GM21737 (cell line): Measurements from ENCODE around the gene AQP1.

Experiments used
- ATAC-seq: cut with Tn5 transposase; IDR thresholded peaks from one replicate; pipeline ENCODE4 v1.9.1; 2021; ENCODE audit warnings: mild to moderate bottlenecking, moderate library complexity; ENCODE audit not compliant: unreplicated experiment

Gene AQP1

DNA sequence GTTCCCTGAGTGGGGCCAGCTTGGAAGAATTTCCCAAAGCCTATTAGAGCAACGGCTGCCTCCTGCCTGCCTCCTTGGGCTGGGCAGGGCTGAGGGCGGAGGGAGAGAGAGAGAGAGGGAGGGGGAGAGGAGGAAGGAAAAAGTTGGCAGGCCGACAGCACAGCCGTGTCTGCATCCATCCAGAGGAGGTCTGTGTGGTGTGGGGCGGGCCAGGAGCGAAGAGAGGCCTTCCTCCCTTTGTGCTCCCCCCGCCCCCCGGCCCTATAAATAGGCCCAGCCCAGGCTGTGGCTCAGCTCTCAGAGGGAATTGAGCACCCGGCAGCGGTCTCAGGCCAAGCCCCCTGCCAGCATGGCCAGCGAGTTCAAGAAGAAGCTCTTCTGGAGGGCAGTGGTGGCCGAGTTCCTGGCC is at the start of gene AQP1:
AQP1 (plus strand) TSS at position 293 of the 409 bp plus-strand sequence; CDS start at position 350, 57 bp downstream.
- no peak for ATAC-seq

DNA sequence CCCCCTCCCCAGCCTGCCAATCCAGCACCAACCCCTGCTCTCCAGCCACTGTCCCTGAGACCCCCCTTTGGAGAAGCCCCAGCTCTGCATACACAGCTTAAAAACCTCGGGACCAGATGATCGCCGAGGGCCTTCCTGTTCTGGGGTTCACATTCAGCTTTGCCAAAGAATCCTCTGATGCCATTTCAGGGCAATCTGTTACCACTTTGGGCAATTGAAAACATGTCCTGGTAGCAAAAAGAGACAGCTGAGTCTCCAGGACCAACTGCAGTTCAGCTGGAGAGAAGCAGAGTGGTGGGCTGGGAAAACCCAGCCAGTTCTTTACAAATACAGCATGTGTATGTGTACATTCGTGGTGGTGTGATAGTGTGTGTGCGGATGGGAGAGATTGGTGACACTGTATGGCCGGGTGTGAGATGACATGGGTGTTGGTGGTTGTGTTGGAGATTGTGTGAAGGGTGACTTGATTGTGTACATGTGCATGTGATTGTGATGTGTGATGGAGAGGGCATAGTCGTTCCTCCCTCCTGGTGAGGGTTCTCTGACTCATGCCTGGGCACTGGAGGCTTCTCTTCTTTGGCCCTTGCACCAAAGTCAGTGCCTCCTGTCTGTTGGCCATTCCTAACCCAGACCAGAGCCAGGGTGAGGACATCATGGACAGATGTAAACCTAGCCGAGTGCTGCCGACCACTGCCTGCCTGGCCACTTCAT is 48.5 kb upstream of the AQP1 start:
- no peak for ATAC-seq

DNA sequence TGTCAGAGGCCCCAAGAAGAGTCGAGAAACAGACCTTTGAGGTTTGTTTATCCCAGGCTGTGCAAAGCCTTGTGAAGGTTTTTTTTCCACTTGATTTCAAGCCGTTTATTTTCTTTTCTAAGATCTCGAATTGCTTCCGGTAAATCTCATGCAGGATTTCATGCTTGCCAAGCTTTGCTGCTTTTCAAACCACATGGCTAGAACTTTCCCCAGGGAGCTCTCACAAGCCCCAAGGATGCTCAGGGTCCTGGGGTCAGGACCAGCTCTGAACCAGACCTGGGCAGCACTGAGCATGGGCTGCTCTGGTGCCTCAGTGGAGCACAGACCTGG is 48.0 kb upstream of the AQP1 start:
- ATAC-seq, result no peak

DNA sequence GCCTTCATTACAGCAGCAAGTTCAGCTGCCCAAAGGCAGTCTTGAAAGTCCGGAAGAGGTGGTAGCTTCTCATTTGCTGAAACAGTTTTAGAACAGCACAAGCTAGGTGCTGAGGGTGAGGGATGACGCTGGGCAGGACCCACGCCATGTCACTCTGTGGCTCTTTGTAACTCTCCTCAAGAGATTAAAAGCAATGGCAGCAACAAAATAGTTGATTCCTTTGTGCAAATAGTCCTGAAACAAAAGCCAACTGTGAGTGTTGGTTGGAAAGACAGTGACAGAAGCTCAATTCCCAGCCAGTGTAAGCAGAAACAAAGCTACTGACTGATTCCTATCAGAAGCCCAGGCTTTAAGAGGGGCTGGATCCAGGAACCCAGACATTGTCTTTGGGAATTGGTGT is 47.6 kb upstream of the AQP1 start:
- no peak for ATAC-seq

DNA sequence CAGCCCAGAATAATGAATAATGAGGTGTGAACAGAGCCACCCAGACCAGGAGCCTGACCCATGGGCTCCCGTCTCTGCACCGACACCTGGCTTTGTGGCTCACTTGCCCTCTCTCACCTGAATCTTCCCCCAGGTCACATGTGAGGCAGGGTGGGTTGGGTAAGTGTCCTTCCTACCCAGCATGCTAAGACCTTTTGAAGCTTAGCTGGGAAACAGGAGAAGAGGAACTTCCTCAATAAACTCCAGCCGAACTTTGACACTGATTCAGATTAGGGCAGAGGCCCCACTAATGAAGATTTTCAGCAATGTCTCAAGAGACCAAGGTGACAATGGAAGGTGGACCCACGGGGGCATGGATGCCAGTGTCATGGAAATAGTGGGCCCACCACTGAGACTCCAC is 46.6 kb upstream of the AQP1 start:
- ATAC-seq, result no peak

DNA sequence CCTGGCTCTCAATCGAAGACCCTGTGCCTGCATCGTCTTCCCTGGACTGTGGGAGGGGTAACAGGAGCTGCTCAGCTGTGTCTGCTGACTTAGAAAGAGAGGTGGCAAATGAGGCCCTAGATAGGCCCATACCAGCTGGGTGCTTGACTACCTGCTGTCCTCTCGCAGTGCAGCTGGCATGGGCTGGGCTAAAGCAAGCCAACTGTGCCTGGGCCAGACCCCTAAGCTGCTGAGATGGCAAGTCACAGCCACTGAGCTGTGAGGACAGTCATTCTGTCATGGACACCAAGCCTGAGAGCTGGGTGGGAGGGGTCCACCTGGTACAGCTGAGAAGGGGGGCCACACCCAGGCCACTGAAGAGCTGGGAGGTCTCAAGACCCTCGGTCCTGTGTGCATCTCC is 45.8 kb upstream of the AQP1 start:
- no peak for ATAC-seq

DNA sequence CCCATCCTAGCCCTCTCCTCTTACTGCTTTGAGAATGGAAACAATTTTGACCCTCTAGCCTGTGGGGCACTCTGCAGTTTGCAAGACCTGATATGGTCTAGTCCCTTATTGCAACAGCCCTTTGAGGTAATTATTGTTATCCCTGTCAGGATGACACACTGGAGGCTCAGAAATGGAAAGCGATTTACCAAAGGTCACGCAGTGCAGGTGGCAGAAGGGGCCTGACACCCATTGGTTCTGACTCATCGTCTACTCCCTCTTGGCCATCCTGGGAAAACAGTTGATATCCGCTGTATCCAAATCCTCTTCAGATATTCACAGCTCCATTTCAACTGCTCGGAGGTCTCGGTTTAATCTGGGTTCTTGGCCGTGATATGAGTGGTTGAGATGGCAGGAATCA is 44.7 kb upstream of the AQP1 start:
- no peak for ATAC-seq

DNA sequence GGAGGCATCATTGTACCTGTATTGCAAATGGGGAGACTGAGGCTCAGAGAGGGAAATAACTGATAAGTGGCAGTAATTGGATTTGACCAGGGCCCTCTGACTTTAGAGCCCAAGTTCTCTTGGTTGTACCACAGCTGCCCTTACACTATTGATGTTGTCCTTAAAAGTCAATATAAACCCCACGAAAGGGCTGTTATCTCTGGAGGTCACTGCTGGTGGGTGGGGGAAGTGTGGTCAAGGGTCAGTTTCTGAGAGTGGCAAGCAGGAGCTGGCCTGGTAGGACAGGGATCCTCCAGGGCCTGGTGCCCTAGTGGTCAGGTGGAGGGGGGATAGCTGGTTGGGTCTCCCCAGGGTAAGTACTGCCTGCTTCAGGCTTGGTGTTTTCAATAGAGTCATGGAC is 44.2 kb upstream of the AQP1 start:
- no peak for ATAC-seq

DNA sequence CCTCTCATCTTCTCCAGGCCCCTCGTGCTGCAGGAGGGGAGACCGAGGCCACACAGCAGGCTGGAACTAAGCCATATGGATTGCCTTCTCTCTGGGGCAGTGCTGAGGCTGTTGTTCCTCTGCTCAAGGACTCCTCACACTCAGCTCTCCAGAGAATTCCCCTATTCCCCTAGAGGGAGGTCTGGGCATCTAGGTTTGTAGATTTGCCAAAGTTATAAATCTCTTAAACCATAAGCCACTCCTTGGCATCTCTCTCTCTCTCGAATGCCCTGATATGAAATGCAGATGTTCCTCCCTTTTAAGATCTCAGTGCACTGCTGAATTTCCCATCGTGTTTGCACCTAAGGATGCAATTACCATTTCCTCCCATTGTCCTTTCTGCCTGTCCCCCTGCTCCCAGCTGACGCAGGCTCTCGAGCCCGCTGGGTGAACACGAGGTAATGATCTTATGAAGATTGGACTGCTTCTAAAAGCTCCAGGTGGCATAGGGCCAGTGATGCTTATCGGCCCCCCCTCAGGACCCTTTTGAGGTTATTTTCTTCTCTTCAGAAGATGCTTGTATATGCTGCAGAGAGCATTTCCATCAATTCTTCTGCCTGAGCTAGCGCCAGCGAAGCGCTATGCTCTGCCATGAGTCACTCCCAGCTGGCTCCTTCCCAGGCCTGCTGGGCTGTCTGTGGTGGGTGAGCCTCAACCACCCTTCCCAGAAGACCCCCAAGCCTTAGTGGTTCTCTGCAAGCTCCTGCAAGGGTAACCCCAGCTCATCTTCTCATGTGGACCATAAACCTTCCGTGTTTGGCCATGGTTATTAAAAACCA is 41.6 kb upstream of the AQP1 start:
- no peak for ATAC-seq

DNA sequence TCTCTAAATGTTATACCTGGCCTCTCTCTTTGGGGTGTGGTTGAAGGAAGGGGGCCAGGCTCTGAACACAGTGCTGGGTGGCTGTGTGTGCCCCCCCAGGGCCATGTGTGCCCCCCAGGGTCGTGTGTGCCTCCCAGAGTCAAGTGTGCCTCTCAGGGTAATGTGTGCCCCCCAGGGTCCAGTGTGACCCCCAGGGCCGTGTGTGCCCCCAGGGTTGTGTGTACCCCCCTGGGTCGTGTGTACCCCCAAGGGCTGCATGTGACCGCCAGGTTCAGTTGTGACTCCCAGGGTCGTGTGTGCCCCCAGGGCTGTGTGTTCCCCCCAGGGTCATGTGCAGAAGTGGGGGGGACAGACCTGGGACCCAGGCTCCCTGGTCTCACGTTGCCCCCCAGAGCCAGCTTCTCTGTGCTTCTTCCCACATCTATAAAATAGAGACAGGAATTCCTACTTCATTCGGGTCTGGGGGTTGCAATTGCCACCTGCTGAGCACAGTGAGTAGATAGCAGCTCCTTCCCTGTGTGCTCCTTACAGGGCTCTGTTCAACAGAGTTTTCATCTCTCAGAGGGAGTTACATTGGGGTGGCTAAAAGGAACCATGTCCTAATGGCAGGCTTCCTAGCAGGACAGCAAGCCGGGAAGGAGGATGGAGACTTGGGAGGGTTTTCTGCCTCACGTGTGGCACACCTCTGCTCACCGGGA is 40.7 kb upstream of the AQP1 start:
- ATAC-seq, result no peak

DNA sequence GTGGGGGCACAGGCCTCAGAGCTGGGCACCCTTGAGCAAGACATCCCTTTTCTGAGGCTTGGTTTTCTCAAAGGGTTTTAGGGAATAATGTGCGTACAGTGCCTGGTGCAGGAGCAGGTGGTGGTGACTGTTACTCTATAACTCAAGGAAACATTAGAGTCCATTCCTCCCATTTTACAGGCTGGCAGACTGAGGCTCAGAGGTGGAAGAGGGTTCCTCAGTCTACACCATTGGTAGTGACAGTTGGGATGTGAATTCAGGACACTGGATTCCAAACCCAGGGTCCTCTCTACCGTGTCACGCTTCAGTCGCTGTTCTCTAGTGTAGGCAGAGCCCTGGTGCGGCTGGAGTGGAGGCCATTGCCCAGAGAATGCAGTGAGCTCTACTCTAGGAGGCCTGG is 40.0 kb upstream of the AQP1 start:
- ATAC-seq, result no peak

DNA sequence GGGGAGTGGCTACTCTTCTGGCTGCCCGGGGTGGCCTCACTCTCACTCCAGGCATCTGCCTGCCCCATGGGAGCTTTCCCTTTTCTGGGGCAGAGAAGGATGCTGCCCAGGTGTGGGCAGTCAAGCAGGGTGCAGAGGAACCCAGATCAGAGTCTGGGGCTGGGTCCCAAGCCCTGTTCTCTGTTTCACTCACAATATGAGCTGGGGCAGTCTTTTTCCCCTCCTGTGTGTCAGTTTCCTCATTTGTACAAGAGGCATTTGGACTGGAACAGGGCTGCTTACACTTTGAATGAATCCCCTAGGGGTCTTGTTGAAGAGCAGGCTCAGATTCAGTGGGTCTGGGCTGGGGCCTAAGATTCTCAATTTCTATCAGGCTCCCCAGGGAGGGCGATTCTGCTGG is 38.4 kb upstream of the AQP1 start:
- no peak for ATAC-seq

DNA sequence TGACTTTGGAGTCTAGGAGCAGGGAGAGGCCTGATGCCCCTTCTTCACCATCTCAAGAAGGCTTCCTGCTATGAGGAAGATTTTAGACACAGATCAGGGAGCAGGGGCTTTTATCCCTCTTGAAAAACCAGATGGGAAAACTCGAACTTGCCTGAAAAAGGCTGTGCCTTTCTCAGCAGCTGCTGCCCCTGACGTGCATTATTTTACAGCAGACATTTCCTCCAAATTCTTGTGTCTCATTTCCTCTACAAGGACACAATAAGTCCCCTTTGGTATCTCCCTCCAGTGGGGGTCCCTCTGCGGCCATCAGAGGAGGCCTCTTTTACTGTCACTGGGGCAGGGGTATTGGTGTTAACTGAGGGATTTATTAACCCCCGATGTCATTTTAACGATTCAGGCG is 38.0 kb upstream of the AQP1 start:
- ATAC-seq, result no peak

DNA sequence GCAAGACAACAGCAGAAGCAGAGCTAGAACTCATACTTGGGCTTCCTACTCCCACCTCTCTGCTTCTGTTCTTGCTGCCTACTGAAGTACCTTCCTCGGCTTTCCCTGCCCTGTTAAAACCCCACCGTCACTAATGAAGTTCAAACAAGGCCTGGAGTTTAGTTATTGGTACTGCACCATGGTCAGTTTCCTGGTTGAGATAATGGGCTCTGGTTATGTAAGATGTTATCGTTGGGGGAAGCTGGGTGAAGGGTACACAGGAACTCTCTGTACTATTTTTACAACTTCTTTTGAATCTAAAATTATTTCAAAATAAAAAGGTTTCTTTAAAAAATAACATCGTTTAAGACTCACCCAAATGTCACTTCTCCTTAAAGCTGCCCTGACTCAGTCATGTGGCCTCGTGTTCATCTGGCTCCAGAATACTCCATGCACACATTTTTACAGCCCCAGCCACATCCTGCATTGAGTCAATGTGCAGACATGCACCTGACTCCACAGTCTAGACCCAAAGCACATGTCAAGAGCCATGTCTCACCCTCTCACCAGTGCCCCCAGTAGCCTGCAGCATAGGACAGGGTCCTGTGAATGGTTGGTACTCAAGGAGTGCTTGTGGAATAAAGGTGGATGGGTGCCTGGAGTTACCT is 36.9 kb upstream of the AQP1 start:
- ATAC-seq, result no peak

DNA sequence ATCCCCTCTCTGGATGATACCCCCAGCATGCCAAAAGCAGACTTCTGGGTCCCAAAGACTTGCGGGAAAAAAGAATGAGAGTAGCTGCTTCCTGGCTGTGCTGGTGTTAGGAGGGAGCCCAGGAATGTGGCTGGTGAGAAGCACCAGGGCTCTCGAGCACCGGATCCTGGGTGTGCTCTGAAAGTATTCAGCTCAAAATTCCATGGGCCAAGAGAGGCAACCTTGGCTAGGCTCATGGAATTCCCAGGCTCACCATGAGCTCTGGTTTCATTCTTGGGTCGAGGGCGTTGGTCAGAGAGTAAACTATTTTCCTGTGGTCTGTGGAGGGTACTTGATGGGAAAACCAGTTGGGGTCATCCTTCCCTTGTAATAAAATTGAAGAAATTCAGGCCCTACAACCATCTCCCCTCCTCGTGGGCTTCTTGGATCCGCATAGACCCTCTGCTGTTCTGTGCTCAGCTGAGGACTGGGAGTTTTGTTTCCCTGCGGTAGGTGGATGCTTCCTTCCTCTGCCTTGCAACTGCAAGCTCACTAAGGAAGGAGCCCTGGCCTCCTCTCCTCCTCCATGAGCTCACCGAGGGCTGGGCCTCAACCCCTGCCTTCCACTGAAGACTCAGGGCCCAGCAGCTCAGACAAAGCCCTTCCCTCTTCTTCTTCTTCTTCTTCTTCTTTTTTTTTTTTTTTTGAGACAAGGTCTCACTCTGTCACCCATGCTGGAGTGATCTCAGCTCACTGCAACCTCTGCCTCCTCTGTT is 34.5 kb upstream of the AQP1 start:
- ATAC-seq, result no peak

DNA sequence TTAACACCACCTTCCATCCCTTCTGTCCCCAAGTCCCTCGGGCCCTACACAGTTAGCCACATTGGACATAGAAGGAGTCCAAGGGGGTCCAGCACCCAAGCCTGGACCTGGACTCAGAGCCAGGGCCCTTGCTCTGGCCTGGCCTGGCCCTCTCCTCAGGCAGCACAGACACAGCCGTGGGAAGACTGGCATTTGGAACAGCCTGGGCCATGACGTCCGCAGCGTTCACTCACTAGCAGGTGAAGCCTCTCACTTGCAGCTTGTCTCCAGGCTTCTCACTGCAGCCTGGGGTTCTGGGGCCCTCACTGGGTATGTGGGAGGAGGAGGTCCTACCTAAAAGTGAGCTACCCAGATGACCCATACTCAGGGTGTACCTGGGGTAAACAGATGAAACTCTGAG is 33.7 kb upstream of the AQP1 start:
- no peak for ATAC-seq

DNA sequence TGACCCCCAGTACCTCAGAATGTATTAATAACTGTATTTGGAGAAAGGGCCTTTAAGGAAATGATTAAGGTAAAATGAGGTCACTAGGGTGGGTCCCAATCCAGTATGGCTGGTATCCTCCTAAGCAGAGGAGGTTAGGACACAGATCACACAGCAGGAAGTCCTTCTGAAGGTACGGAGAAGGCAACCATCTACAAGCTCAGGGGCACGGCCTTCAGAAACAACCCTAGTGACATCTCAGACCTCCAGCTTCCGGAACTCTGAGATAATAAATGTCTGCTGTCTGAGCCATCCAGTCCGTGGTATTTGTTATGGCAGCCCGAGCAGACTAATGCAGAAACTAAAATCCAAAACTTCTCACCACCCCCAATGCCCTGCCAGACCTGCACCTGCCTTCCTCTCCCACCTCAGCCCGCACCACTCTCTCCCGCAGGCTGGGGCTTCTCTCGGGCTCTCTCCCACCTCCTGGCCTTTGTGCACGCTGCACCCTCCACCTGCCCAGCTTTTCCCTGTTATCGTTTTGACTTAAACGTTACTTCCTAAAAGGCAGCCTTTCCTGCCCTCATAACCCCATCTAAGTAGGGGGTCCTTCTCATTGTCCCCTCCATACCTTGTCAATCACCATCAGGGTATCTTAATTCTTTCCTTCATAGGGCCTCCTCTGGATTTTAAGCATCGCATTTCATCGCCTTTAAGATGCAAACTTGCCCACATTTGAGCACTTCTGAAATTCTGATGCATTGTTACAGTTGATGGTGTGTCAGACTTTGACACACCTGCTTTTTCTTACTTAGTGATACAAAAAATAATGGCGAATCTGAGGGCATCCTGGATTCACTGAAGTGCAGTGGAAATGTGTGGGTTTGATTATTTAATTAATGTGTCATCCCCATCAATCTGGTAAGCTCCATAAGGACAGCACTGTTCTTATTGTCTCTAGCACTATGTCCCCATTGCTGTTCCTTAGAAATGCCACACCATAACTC is 32.2 kb upstream of the AQP1 start:
- no peak for ATAC-seq

DNA sequence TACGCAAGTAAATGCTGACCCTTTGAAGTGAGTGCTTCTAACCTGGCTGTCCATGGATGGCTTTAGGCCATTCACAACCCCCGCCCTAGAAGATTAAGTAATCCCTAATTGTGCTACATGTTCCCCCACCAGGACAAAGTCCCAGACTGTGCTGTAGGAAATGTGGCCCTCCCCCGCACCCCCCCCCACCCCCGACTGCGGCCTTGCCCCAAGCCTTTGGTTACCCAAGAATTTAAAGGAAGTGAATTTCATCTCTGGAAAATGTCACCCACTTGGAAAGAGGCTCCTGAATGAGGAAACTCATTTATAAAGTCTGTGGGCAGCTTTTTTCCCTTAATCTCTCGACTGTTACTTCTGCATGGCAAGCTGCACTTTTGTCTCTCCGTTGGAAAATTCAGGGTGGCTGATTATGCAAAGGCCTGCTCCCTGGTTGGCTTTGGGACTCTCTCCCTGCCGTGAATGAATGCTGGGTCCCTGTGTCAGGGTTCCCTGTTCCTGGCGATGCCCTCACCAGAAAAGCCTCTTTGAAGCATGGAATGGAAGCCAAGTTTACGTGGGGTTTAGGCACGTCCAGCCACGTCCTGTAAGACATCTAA is 31.4 kb upstream of the AQP1 start:
- no peak for ATAC-seq

DNA sequence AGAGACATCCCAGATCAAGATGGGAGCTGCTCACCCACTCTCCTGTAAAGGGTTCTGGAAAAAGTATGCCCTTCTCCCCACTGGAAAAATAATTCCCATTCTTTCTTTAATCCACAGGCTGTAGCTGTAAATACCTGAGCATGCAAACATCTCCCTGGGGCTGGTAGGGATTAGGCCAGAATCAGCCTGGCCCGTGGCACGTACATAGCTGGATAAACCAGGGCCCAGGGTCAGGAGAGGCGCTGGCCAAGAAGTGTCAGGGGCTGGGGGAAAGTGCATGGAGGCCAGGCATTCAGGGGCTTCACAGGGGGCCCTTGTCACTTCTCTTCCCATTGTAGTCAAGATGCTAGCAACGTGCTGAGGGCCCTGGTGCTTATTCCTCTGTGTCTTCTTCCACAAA is 30.7 kb upstream of the AQP1 start:
- no peak for ATAC-seq
